HL-60/S4 treated with retinoic acid at 250 ng/mL for 4 days and 3 days (cell line): ENCODE measurements around the gene FRMD4B.
"Not testable (repeated sequence)": the region's sequence is repeated elsewhere in the genome, so short reads cannot be mapped to it uniquely, and the experiment has no call there.

Experiments
- in situ Hi-C: fragments of 300-500 bp; cut with MboI; formaldehyde crosslinking; loops from 2 replicates; pipeline ENCODE4 v1.7.0; 2022; ENCODE audit warnings: low sequenced_read_pairs

FRMD4B gene

DNA sequence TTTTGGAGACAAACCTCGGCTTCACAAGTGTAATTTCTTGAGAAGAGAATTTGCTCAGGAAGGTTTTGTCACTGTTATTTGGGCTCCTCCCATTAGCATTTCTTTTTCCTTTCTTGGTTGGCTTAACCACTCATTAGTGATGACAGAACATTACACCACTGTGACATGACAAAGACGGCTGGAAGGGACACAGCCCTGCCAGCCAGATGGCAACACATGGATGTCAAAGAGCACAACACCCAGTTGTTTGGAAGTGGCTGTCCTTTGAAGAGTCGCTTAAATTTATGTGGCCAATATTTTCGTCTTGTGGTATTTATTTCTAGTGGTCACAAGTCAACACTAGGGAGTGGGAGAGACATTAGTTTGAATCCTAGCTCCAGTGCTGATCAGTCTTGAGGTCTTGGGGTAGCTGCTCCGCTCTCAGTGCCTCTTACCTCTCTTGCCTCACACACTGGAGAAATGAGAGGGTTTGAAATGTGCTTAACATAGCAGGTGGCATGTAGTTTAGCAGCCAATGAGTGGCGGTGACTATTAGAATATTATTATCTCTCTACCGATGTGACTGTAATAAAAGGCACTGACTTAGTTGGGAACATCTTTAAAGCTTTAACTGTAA lies 92.8 kb downstream of the FRMD4B start:
- in situ Hi-C loops: no loop called here

DNA sequence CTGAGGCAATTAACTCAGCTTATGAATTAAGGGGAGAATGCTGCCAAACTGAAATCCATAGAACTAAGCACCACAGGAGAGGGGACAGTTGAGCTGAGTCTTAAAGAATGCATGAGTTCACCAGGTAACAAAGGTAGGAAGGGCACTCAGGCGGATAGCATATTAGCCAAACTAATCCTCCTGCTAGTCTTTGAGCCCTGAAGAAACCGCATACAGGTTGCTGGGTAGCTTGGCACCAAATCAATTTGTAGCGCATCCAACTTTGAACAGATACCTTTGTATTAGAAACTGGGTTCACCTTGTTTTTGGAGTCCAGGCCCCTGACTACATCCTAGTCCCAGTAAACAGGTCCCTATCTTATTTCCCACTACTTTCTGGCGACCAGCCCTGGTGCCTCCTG lies 93.7 kb downstream of the FRMD4B start:
- in situ Hi-C loops: no loop called here

DNA sequence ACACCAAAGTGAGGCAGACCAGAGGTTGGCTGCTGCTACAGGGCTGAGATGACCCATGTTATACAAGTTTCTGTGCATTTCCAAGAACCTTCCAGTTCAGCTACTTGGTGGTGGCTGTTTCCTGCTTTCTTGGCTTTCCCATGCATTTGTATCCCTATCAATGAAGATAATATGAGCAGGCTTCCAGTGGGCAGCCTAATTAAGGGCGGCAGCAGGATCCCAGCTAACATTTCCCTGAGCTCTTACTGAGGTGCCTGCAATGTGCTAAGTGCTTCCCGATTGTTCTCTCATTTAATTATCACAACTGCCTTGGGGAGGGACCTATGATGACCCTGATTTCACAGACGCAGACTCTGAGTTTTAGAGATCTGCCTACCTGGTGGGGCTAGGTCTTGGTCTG lies 95.5 kb downstream of the FRMD4B start:
- in situ Hi-C loops: no loop called here

DNA sequence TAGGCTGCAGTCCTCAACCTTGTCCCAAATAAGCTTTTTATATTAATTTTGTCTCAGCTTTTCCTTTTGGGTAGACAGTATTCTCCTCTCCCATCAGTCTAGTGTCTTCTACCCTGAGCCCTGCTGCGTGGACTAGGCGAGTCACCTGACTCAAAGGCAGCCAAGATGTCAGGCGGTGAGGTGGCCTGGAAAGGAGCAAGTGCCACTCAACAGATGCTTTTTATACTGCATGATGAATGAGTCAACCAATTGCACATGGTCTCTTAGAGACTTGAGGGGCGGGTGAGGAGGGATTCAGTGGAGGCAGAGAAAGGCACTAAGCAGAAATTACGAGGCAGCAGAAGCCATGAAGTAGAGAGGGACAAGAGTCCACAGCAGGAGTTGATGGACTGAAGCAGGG lies 95.9 kb downstream of the FRMD4B start:
- in situ Hi-C loops: no loop called here

DNA sequence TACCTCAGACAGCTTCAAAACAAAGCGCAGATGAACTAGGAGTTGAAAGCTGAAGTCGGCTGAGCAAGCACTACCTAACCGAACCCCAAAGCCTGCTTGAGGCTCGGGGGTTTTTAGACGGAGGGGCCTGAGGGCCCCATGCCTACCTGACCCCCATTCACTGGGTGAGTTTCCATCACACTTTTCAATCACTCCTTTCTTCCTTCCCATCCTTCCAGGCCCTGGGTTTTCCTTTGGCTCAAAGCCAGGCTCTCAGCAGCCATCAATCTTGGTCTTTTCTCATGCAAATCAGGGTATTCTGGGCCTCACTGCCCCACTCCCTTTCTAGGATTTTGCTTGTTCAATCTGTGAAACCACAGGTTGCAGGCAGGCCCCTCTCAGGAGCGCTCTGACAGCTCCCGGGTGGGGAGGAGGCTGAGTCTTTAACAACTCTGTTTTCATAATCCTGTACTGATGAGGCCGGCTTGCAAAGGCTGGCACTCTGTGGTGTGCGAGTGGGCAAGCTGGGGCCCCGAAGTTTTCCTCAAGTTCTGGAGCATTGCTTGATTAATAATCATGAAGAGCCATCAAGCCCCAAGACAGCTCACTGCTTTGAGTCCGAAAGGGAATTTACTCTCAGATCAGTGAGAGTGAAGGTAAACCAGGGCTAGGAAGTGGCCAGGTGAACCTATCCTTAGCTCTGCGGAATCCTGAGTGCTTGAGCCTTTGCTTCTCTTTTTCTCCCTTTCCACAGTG lies 97.6 kb downstream of the FRMD4B start:
- in situ Hi-C loops: no loop called here

DNA sequence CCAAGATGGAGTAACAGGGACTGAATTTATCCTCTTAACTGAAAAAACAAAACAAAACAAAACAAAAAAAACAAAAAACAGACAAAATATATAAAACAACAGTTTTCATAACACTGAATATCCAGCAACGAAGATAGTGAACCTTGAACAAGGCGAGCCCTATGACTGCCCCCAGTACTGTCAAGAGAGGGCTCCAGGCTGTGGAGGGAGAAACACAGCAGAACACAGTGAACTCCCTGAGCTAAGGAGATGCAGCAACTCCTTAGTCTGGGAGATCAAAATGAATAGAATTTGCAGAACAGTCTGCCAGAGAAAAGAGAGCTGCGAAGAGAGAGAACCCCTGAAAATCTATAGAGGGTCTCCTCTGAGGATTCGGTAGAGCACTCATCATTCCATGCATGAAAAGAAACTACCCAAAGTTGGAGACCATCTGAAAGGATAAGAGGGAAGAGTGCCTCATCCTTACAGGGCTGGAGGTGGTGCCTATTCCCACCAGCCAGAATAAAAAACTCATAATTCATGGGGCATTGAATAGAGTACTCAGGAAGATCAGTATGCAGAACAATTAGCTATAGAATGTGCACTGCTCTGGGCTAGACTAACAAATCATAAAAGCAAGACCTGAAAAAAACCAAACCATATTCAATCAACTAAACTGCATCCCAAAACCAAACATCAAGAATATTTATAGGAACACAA lies 101.8 kb downstream of the FRMD4B start:
- in situ Hi-C loops: no loop called here

DNA sequence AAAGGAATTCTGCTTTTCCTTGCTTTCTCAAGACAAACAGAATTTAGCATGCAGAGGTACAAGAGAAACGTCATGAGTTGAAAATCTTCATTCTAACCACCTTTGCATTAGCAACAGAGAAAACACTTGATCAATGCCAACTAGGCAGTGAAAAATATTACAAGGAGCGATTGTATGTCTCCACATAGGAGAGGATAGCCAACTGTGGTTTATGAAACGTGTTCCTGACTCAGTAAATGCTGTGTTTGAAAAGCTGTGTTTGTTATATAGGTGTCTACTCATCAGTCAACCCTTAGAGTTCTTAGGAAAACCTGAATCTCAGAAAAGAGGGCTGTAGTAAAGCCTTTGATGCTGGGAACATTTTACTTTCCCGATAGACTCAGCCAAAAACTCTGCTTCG lies 102.4 kb downstream of the FRMD4B start:
- in situ Hi-C loops: no loop called here

DNA sequence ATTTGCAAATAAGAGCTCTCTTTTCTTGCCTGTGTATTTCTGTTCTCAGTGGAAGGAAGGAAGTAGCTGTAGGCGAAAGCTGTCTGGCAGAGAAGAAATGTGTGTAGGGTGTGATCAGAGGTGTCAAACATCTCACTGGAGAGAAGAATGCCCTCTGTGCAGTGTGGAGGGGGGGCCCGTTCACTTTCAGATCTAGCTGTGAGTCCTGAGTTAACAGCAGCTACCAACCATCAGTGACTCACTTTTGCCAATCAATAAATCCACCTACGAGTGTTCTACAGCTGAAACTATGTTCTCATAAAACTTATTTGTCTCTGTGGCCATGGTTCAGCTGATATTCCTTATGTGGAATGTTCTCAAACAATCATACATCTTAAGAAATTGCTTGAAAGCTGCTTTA lies 103.7 kb downstream of the FRMD4B start:
- in situ Hi-C loops: no loop called here

DNA sequence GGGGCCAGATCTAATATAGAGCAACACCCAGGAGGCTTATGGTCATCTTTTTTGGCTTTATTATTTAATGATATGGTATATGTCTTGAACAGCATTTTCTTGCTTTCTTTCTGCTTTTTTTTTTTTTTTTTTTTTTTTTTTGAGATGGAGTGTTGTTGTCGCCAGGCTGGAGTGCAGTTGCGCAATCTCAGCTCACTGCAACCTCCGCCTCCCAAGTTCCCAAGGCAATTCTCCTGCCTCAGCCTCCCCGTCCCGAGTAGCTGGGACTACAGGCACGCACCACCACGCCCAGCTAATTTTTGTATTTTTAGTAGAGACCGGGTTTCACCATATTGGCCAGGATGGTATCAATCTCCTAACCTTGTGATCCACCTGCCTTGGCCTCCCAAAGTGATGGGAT lies 108.5 kb downstream of the FRMD4B start:
- in situ Hi-C loops: not testable (repeated sequence)

DNA sequence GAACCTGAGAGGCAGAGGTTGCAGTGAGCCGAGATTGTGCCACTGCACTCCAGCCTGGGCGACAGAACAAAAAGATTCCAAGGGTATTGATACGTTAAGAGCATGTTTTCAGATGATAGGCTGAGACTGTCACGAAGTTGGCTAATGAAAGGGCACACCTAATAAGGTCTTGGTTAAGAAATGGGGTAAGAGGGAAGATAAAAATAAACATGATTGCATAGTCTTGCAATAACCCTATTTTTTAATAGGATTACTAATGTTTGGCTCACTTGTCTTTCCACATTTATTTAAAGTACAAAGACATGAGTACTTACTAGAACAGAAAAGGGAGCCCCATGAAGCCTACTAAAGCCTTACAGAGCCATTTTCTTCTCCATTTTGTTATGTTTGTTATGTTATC lies 109.0 kb downstream of the FRMD4B start:
- in situ Hi-C loops: no loop called here

DNA sequence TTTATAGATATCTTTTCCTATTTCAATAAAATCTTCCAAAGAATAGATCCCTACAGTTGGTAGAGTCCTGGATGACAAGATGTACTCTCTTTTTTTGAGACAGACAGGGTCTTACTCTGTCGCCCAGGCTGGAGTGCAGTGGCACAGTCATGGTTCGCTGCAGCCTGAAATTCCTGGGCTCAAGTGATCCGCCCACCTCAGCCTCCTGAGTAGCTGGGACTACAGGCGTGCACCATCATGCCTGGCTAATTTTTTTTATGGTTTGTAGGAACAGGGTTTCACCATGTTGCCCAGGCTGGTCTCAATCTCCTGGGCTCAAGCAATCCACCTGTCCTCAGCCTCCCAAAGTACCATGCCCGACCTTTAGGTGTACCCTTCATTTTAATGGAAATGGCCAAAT lies 109.7 kb downstream of the FRMD4B start:
- in situ Hi-C loops: not testable (repeated sequence)

DNA sequence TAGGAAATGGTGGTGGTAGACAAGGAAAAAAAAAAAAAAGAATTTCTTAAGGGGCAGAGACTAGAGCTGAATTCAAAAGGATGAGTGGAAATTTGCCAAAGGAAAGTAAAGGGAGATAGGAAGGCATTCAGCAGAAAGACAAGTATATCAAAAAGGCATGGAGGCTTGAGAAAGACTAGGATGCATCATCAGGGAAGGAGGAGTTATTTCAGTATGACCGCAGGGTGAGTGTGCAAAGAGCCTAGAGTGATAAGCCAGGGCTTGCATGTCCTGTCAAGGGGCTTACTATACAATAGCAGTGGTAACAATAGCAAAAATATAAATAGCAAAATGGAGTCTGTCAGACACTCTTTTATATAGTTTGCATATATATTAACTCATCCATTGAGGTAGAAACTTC lies 112.0 kb downstream of the FRMD4B start:
- in situ Hi-C loops: no loop called here

DNA sequence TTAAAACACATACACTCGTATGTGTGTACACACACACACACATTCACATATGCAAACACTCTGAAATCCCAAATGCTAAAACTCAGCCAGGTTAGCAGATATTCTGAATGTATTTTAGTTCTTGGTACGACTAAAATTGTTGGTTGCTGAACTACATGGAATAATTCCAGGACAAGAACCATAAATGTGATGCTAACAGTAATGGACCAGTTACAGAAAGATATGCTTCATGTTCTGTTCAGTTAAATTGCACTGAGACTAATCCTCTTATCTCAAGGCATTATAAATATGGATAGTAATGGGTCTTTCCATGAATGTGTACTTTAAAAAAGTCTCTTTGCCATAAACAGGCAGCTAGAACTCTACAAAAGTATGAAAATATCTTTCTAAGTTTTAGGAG lies 113.3 kb downstream of the FRMD4B start:
- in situ Hi-C loops: no loop called here

DNA sequence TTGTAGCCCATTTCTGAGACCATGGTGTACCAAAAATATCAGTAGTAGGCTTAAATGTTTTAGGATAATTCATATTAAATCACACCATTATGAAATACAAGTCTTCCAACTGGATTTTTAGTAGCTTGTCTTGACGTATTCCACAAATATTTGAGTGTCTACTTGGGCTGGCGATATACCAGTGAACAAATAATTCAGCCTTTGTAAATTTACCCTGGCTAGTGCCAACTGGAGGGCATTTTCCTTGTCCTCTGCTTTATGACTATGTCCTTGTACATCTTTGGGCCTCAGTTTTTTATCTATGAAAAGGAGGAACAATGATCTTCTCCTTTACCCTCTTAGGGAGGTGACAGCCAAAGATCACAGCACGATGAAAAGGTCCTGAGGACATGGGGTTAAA lies 114.8 kb downstream of the FRMD4B start:
- in situ Hi-C loops: no loop called here

DNA sequence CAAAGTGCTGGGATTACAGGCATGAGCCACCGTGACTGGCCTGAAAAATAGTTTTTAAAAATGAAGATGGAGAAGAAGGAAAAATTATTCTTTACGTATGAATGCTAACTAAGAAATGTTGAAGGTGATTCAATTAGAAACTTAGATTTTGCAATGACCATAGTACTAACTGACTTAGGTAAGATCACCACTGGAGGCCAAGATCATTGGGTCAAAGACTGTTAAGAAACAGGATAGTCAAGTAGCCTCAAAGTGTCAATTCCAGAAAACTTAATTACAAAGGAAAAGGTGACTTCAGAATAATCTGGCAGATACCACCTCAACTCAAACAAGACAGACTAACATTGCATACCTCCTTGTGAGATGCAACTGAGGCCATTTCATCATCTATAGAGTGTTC lies 119.3 kb downstream of the FRMD4B start:
- in situ Hi-C loops: no loop called here

DNA sequence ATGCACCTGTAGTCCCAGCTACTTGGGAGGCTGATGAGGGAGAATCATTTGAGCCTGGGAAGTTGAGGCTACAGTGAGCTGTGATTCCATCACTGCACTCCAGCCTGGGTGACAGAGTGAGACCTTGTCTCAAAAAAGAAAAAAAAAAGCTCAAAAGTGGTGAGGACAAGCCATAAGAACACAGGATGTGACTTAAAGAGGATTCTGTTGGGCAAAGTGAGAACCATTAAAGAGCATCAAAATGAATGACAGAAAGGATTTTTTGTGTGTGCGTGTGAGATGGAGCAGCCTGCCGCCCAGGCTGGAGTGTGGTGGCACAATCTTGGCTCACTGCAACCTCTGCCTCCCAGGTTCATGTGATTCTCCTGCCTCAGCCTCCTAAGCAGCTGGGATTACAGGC lies 119.8 kb downstream of the FRMD4B start:
- in situ Hi-C loops: not testable (repeated sequence)

DNA sequence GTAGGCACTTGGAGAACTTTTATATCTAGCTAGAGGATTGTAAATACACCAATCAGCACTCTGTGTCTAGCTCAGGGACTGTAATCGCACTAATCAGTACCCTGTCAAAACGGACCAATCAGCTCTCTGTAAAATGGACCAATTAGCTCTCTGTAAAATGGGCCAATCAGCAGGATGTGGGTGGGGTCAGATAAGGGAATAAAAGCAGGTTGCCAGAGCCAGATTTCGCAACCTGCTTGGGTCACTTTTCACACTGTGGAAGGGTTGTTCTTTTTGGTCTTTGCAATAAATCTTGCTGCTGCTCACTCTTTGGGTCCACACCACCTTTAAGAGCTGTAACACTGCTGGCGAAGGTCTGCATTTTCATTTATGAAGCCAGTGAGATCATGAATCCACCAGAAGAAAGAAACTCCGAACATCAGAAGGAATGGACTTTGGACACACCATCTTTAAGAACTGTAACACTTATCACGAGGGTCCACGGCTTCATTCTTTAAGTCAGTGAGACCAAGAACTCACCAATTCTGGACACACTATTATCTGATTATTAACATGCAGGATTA lies 125.0 kb downstream of the FRMD4B start:
- in situ Hi-C loops: not testable (repeated sequence)

DNA sequence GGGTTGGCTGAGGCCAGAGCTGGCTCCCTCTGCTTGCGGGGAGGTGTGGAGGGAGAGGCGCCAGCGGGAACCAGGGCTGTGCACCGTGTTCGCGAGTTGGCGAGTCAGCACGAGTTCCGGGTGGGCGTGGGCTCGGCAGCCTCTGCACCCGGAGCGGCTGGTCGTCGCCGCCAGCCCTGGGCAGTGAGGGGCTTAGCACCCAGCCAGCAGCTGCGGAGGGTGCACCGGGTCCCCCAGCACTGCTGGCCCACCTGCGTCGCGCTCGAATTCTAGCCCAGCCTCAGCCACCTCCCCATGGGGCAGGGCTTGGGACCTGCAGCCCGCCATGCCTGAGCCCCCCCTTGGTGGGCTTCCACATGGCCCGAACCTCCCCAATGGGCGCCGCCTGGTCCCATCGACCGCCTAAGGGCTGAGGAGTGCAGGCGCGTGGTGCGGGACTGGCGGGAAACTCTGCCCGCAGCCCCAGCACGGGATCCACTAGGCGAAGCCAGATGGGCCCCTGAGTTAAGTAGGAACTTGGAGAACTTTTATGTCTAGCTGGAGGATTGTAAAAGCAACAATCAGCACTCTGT lies 125.6 kb downstream of the FRMD4B start:
- in situ Hi-C loops: no loop called here

DNA sequence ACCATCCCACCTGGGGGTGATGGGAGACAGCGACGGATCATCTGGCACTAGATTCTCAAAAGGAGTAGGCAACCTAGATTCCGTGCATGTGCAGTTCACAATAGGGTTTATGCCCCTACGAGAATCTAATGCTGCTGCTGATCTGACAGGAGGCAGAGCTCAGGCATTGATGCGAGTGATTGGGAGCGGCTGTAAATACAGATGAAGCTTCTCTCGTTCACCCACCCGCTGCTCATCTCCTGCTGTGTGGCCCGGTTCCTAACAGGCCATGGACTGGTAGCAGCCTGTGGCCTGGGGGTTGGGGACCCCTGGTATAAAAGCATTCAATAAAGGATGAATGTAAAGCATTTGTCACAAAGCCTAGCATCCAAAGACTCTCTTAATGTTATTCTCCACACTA lies 126.8 kb downstream of the FRMD4B start:
- in situ Hi-C loops: no loop called here

DNA sequence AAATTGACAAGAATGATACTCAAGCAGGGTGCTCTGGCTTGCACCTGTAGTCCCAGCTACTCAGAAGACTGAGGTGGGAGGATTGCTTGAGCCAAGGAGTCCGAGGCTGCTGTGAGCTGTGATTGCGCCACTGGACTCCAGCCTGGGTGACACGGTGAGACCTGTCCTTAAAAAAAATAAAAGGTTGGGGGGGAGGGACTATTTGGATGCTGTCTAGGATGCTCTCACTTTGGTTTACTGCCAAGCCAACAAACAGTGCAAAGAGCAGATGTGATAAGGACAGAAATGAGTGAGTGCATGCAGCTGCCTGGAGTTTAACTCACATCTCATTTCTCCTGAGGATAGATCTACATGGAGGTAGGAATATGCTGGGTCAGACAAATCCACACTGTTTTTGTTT lies 130.0 kb downstream of the FRMD4B start:
- in situ Hi-C loops: no loop called here

DNA sequence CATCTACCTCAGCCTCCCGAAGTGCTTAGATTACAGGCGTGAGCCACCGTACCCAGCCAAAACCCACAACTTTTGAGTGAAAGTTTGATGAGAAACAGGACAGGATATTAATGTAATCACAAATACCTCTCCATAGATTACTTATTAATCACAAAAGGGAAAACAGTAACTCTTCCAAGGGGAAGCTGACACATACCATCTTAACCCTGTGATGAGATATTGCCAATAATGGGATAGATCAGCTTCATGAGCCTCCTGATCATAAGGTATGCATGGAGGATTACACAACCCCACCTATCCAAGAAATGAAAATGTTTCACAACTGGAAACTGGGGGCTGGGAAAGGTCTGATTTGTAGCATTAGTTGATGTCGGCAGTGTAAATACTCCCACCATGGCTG lies 131.5 kb downstream of the FRMD4B start:
- in situ Hi-C loops: no loop called here

DNA sequence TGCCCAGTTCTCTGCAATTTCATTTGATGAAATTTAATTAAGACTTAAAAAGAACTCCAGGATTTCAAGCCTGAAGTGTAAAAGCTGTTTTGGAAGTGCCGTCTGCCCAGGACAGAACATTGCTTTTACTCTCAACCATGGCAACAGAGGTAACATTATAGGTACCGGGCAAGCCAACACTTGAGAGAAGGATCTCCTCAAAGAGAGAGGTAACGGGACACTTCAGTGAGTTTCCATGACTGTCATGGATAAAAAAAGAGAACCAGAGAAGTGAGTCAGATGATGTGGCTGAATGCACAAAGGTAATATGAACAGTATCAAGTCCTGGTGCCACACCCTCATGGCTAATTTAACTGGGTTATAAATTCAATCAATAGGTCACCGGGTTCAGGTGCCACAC lies 133.3 kb downstream of the FRMD4B start:
- in situ Hi-C loops: no loop called here
